Activated naive CD4-positive, alpha-beta T cell (primary cell): ENCODE results near the gene KRTAP12-3.
"Not testable (repeated sequence)": the region's sequence is repeated elsewhere in the genome, so short reads cannot be mapped to it uniquely, and the experiment has no call there.

Experiments
- DNase-seq, 4 experiments: peaks; one replicate each; lab custom pipeline; 2025; lab: John Stamatoyannopoulos, UW

KRTAP12-3 gene

DNA sequence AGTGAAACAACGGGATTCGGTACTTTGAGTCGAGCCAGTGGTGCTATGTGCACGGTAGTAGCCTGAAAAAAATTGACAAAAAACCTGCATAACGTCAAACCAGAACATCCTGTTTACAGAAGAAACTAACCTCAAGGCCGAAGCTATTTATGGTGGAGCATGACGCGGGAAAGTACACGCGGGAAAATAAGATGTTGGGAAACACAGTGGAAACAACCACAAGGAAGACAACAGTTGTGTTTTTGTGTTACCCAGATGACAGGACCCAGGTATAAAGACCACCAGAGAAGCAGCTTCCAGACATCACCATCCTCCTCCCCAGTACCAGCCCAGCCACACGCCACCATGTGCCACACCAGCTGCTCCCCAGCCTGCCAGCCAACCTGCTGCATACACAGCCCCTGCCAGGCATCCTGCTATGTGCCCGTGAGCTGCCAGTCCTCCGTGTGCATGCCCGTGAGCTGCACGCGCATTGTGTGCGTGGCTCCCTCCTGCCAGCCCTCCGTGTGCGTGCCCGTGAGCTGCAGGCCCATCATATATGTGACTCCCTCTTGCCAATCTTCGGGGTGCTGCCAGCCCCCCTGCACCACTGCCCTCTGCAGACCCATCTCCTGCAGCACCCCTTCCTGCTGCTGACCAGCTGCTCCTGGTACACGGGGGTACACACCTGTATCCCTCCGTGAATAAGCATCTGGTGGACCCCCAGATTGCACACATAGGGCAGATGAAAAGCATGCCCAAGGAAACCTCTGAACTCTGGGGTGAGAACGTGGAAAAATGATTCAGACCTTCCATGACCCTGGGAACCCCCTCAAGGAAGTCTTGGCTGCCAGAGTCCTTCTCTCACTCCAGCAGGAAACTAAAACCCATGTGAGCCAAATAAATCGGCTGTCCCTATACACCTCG is at the start of gene KRTAP12-3:
TSS of gene KRTAP12-3 (plus strand) at position 298 of the 906 bp plus-strand sequence. CDS start at position 346, 48 bp downstream.
- DNase-seq = peak in 2 of 4 experiments; percentile 23 to 33

DNA sequence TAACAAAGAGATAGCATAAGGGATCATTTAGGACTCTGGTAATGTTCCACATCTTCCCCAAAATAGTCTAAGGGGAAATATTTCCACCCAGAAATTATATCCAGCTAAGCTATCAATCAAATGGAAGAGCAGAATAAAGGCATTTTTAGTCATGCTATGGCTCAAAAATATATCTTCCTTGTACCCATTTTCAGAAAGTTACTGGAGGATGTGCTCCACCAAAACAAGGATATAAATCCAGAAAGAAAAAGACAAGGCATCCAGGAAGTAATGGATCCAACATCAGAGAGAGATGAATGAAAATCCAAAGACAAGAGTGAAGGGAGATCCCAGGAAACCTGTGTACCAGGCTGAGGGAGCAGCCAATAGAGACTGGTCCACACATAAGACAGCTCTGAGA is 48.5 kb upstream of the KRTAP12-3 start:
- no peak for DNase-seq

DNA sequence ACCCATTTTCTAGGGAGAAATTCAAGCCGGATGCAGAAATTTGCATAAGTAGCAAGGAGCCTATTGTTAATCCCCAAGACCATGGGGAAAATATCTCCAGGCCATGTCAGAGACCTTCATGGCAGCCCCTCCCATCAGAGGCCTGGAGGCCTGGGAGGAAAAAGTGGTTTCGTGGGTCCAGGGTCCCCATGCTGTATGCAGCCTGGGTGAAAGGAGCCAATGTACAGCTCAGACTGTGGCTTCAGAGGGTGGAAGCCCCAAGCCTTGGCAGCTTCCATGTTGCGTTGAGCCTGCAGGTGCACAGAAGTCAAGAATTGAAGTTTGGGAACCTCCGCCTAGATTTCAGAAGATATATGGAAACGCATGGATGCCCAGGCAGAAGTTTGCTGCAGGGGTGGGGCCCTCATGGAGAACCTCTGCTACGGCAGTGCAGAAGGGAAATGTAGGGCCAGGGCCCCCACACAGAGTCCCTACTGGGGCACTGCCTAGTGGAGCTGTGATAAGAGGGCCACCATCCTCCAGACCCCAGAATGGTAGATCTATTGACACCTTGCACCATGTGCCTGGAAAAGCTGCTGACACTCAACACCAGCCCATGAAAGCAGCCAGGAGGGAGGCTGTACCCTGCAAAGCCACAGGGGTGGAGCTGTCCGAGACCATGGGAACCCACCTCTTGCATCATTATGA is 47.4 kb upstream of the KRTAP12-3 start:
- DNase-seq = not testable (repeated sequence)

- DNase-seq = no peak
These were observed 46.2 kb upstream of the KRTAP12-3 start for GRCh38 chr21:44611551-44611950.

GRCh38 chr21:44612029-44612486 is 45.7 kb upstream of the KRTAP12-3 start, which contains the start of gene KRTAP10-8:
Gene KRTAP10-8, plus strand, starts transcription at chr21:44612079. Its CDS starts 22 bp downstream, at chr21:44612101.
- no peak for DNase-seq

- DNase-seq = no peak
These were observed 45.0 kb upstream of the KRTAP12-3 start for GRCh38 chr21:44612669-44613229.

DNA sequence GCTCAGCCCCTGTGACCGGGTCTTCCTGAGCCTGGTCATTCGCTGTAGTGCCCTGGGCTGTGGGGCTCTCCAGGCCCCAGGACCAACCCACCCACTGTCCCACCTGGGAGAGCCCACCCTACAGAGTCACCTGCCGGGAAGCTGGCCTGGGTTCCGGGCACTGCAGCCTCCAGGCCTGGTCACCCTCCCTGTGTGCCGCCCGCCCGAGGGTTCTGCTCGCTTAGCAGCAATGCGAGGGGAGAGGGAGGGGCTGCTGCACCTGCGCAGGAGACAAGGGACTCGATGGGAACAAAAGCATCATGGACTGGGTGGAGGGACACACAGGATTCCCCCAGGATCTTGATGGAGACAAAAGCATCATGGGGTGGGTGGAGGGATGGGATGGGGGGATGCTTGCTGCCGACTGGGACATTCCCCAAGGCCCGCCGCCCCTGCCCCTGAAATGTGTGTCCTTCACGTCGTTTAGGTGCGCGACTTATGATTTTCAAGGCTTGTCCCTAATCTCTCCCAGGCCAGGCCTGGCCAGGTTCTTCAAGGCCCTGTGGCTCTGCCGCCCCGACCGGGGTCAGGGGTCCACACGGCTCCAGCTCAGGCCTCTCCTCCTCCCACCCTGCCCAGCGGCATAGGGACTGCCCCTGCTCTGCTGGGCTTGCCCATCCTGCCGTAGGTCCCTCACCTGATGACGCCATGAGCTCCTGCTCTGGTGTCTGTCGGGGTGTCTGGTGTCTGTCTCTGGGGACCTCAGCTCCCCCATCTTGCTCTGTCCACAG is 44.2 kb upstream of the KRTAP12-3 start:
- DNase-seq = no peak

DNA sequence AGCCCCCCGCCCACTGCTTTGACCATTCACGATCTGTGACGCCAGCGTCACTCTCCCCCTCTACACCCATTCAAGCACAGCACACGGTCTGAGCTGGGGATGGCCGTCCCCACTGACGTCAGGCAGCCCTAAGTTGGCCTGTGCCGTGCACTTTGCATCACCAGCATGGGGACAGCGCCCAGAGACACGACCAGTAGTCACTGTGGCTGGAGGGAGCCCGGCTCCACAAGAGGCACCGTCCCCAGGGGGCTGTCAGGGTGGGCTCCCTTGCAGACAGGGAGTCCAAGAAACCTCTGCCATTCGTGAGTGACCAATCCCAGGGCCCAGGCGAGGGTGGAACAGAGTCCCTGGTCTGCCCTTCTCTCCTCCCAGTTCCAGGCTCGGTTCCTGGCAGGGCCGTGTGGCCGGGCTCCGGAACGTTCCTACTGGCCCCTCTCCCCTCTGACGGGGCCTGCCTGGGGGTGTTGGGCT is 43.5 kb upstream of the KRTAP12-3 start:
- no peak for DNase-seq

DNA sequence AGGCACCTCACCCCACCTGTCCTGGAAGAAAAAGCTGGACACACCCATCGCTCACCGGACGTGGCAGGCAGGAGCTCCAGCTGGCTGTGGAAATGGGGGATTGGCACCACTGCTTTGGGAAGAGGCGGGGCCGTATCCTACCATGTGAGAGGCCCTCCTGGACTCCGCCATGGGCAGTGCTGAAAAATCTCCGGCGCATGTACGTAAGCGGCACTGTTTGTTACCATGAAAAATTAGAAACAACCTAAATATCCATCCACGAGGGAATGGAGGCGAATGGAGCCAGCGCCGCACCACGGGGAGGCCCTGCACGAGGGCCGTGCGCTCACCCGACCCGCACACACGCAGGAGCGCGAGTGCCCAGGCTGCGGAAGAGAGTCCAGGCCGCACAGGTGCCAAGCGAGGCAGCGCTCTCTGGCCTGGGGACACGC is 42.8 kb upstream of the KRTAP12-3 start:
- DNase-seq = no peak

DNA sequence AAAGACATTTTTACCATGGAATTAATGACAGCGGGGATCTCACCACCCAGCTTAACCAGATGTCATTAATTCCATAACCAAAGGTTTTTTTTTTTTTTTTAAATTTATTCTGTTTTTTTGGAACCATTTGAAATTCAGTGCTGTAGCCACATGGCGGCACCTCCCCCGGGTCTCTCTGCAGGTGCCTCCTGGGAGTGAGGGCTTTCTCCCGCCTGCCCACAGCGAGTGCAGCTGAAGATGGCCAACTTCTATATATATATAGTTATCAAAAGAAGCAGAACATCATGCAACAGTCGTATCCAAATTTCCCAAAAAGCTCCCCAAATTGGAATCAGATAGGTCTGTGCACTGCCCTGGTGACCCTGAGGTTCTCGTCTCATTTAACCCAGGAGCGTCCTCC is 42.3 kb upstream of the KRTAP12-3 start:
- DNase-seq = no peak

- DNase-seq = no peak
These were observed 41.7 kb upstream of the KRTAP12-3 start for GRCh38 chr21:44615911-44616590.

DNA sequence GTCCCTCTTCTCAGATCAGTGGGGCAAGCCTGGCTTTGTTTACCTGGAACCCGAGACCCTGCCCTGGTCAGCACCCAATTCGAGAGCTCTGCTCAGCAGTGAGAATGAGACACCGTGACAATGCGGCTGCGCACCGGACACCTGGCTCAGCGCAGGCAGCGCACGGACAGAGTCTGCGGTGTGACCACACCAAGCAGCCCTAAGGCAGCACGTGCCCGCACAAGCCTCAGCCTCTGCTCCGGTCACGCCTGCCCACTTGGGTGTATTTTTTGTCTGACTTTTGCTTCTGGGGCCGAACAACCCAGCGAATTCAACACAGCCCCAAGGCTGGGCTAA is 41.2 kb upstream of the KRTAP12-3 start:
- DNase-seq = no peak

DNA sequence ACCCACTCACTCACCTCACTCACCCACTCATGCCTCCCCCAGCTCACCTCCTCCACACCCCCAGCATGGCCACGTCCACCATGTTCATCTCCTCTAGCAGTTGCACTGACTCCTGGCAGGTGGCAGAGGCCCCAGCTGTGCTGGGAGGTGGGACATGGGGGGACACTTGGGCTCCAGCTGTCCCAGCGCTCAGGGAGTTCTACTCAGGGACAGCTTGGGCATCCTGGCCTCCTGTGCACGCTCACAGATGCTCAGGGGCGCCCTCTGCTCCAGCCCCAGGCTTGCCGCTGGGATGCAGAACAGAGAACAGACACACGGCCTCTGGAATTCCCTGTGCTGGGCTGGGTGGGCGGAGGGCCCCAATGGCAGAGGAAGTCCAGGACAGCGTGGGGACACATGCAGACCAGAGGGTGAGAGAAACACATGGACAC is 40.6 kb upstream of the KRTAP12-3 start:
- DNase-seq = no peak

- no peak for DNase-seq
These were observed 39.2 kb upstream of the KRTAP12-3 start for GRCh38 chr21:44618504-44618903.

GRCh38 chr21:44618909-44619308 is 38.8 kb upstream of the KRTAP12-3 start:
- peak in 2 of 4 experiments; percentile 36 to 37 for DNase-seq

DNA sequence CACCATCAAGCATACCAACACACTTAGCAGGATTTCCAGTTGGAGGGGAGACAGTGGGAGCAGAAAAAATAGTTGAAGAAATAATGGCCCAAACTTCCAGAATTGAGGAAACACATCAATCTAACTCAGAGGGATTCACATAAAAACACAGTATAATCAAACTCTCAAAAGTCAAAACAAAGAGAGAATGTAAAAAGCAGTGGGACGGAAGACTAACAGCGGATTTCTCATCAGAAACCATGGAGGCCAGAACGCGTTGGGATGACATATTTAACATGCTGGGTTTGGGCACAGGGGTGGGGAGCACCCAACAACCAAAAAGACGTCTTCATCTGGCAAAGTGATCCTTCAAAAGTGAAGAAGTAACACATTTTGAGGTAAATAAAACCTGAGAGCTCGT is 37.8 kb upstream of the KRTAP12-3 start:
- DNase-seq = no peak

- no peak for DNase-seq
These were observed 34.2 kb upstream of the KRTAP12-3 start for GRCh38 chr21:44623575-44623974.

DNA sequence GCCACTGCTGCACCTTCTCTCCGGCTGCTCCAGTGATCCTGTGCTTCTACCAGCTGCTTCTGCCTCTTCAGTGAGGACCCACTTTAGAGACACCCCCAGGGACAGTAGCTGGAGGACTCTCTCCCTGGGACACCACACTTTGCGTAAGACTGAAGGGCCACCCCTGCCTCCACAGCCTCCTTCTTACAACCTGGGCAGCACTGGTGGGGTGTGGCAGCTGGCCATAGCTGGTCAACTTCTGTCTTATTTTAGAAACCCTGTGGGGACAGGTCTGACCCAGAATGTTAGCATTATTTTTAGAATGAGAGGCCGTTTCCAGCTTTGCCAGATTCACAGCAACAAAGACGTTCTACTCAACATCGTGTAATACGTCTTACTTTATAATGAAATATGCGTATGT is 32.0 kb upstream of the KRTAP12-3 start:
- DNase-seq = no peak

DNA sequence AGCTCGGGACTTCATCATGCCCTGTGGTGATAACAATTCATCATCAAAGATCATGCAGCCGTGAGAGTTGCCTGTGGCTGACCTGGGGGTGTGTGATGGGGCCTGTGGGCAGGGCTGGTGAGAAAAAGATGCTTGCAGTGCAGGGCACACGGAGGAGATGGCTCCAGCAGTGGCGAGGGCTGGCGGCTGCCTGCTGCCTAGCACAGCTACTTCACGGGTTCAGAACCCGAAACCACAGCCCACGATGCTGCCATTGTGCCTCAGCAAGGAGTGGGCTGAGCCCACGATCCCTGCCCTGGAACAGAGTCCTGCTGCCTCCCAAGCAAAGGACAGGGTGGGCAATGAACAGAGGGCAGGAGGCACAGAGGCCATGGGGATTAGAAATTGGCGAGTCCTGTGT is 31.5 kb upstream of the KRTAP12-3 start:
- no peak for DNase-seq

GRCh38 chr21:44626673-44627143 is 31.0 kb upstream of the KRTAP12-3 start, which contains the start of gene KRTAP10-9:
Gene KRTAP10-9, plus strand, starts transcription at chr21:44627093. Its CDS starts 79 bp downstream, at chr21:44627172.
- DNase-seq = no peak
